ENCODE results near the gene C15orf40. TPM values are rescaled to one million over a fixed set of nuclear protein-coding genes. Genes with fewer than 3 reads are reported as not detected.
A peak's percentile ranks its signal among the peaks of the same experiment; 100 is the strongest.

C15orf40 gene
- total and polyA plus RNA-seq, 9 of the 15 experiments (the other 6 are each of a cell fraction or from before 2014, with no cell fraction given) = 15.9 to 52.0 (median 27.0) TPM

DNA sequence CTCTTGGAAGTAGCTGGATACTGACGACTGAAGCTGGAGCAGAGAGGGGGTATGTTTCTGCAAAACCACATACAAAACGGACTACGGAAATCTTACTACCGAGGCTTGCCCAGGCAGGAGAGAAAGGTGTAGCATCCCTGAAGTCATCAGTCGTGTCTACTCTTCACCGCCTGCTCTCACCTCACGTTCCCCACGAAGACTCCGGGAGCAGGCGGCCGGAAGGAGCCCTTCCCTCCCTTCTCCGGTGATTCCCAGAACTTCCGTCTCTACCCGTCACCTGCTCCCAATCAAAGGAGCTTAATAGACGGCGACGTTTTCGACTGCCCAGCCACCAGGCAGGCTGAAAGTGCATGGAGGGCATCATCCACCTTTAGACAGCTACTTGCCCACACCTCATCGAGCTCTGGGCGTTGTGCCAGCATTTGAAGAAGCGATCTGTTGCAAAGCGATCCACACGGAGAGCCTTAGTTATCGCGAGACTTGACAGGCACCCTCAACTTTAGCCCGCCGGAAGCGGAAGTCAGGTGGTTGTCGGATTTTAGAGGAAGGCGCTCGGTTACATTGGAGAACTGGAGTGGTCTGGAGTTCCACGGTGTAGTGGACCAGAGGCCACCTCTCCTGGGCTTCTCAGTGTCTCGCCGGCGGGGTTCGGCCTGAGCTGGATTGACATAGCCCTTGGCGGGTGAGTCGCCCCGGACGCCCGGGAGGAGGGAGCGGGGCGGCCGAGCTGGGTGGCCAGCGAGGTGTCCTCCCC is 25.6 kb downstream of the C15orf40 start, which contains the start of gene RAMAC (continued):
- peak; percentile 75; the same call in 1 of the 2 replicates for TF ChIP-seq NKRF (IDR thresholded peaks at IDR 0.05; ENCODE audit: borderline replicate concordance)
- TF ChIP-seq ELF1 (tag; IDR thresholded peaks at IDR 0.05) = peak; percentile 81
- TF ChIP-seq CC2D1A (IDR thresholded peaks at IDR 0.05) = peak; percentile 85
- peak; percentile 61 to 83; a peak in 2 of 4 replicates for TF ChIP-seq SIN3A (IDR thresholded peaks at IDR 0.05; ENCODE audit: borderline replicate concordance in 2 of 2, control insufficient read depth in 1 of 2, low read depth in 2 of 2, low read length in 2 of 2)
- TF ChIP-seq ZNF184 (CRISPR knock-in tag; IDR thresholded peaks at IDR 0.05) = no peak
- no peak for TF ChIP-seq ZNF175 (CRISPR knock-in tag; IDR thresholded peaks at IDR 0.05; ENCODE audit: low read depth)
- TF ChIP-seq ZNF589 (CRISPR knock-in tag; IDR thresholded peaks at IDR 0.05; ENCODE audit: low read depth) = peak; percentile 33; the same call in 1 of the 2 replicates
- TF ChIP-seq C11orf30 (IDR thresholded peaks at IDR 0.05; ENCODE audit: low read depth) = peak; percentile 75
- TF ChIP-seq MYBL2 (IDR thresholded peaks at IDR 0.05; ENCODE audit: low read depth) = peak; percentile 88
- no peak for TF ChIP-seq MYBL2 (CRISPR knock-in tag; IDR thresholded peaks at IDR 0.05; ENCODE audit: borderline replicate concordance)
- TF ChIP-seq ELF2 (CRISPR knock-in tag; IDR thresholded peaks at IDR 0.05) = peak; percentile 60; the same call in 1 of the 2 replicates
- TF ChIP-seq CHD1 (IDR thresholded peaks at IDR 0.05; ENCODE audit: low read length) = no peak
- TF ChIP-seq, protein P1, sequence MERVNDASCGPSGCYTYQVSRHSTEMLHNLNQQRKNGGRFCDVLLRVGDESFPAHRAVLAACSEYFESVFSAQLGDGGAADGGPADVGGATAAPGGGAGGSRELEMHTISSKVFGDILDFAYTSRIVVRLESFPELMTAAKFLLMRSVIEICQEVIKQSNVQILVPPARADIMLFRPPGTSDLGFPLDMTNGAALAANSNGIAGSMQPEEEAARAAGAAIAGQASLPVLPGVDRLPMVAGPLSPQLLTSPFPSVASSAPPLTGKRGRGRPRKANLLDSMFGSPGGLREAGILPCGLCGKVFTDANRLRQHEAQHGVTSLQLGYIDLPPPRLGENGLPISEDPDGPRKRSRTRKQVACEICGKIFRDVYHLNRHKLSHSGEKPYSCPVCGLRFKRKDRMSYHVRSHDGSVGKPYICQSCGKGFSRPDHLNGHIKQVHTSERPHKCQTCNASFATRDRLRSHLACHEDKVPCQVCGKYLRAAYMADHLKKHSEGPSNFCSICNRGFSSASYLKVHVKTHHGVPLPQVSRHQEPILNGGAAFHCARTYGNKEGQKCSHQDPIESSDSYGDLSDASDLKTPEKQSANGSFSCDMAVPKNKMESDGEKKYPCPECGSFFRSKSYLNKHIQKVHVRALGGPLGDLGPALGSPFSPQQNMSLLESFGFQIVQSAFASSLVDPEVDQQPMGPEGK (CRISPR knock-in tag; IDR thresholded peaks at IDR 0.05; ENCODE audit: borderline replicate concordance) = no peak
- 0 out of 2 replicates have a peak, but pooled peaks have one; percentile 53 for TF ChIP-seq ATF7 (IDR thresholded peaks at IDR 0.05)
- no peak for TF ChIP-seq CHD4 (IDR thresholded peaks at IDR 0.05; ENCODE audit: insufficient read depth, insufficient replicate concordance, low read depth, low read length, poor library complexity, severe bottlenecking)
- TF ChIP-seq, protein P2, sequence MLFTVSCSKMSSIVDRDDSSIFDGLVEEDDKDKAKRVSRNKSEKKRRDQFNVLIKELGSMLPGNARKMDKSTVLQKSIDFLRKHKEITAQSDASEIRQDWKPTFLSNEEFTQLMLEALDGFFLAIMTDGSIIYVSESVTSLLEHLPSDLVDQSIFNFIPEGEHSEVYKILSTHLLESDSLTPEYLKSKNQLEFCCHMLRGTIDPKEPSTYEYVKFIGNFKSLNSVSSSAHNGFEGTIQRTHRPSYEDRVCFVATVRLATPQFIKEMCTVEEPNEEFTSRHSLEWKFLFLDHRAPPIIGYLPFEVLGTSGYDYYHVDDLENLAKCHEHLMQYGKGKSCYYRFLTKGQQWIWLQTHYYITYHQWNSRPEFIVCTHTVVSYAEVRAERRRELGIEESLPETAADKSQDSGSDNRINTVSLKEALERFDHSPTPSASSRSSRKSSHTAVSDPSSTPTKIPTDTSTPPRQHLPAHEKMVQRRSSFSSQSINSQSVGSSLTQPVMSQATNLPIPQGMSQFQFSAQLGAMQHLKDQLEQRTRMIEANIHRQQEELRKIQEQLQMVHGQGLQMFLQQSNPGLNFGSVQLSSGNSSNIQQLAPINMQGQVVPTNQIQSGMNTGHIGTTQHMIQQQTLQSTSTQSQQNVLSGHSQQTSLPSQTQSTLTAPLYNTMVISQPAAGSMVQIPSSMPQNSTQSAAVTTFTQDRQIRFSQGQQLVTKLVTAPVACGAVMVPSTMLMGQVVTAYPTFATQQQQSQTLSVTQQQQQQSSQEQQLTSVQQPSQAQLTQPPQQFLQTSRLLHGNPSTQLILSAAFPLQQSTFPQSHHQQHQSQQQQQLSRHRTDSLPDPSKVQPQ (CRISPR knock-in tag; IDR thresholded peaks at IDR 0.05; ENCODE audit: borderline replicate concordance) = no peak
- TF ChIP-seq CREM (IDR thresholded peaks at IDR 0.05; ENCODE audit: low read depth) = 0 out of 2 replicates have a peak, but pooled peaks have one; percentile 10
- TF ChIP-seq ZNF444 (CRISPR knock-in tag; IDR thresholded peaks at IDR 0.05) = no peak
- TF ChIP-seq TCF3 (CRISPR knock-in tag; IDR thresholded peaks at IDR 0.05) = 0 out of 2 replicates have a peak, but pooled peaks have one; percentile 6
- TF ChIP-seq ZNF197 (CRISPR knock-in tag; IDR thresholded peaks at IDR 0.05; ENCODE audit: low read depth) = 0 out of 2 replicates have a peak, but pooled peaks have one; percentile 56
- TF ChIP-seq CBFA2T3 (IDR thresholded peaks at IDR 0.05) = no peak

Data from K562 (cell line).